ENCODE data around the gene TMEM121B. TPM values are rescaled to one million over a fixed set of nuclear protein-coding genes. Genes with fewer than 3 reads are reported as not detected.

TMEM121B gene
- total and polyA plus RNA-seq, 2 donors (not counting 1 experiment from before 2014, with no cell fraction given), result 0.12 TPM; not detected in 1

DNA sequence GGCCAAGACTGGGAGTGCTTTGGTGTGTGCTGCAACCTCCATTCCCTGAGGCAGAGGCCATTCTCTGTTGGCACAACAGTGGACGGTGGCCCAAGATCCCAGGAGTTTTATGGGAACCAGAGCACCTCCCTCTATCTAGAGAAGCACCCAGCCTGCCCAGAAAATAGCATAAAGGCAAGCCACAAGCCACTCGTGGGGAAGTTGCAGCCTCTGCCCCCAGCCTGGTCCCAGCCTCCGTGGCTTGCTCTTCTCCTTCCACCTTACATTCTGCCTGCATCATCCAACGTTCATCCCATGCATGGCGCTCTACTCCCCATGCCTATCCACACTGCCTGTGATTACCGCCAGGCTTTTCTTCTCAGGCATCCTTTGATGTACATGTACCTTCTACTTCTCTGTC, 20.5 kb downstream of the TMEM121B start:
- peaks cover 1 to 61% of the 10 kb centered on the region in 2 experiments for H3K36me3 ChIP-seq (replicated peaks in 1 of 2; ENCODE audit: control extremely low read depth in 1 of 2, control insufficient read depth in 1 of 2, extremely low read depth in 1 of 2, insufficient read depth in 2 of 2, low read length in 1 of 2)
- ATAC-seq (ENCODE audit: low read depth) (no peak), DNase-seq (no peak)
- TF ChIP-seq, protein P1, sequence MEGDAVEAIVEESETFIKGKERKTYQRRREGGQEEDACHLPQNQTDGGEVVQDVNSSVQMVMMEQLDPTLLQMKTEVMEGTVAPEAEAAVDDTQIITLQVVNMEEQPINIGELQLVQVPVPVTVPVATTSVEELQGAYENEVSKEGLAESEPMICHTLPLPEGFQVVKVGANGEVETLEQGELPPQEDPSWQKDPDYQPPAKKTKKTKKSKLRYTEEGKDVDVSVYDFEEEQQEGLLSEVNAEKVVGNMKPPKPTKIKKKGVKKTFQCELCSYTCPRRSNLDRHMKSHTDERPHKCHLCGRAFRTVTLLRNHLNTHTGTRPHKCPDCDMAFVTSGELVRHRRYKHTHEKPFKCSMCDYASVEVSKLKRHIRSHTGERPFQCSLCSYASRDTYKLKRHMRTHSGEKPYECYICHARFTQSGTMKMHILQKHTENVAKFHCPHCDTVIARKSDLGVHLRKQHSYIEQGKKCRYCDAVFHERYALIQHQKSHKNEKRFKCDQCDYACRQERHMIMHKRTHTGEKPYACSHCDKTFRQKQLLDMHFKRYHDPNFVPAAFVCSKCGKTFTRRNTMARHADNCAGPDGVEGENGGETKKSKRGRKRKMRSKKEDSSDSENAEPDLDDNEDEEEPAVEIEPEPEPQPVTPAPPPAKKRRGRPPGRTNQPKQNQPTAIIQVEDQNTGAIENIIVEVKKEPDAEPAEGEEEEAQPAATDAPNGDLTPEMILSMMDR (IDR thresholded peaks at IDR 0.05), result no peak
- no peak for TF ChIP-seq EZH2 (IDR thresholded peaks at IDR 0.05; ENCODE audit: borderline replicate concordance, insufficient read depth, low read depth, low read length, poor library complexity, severe bottlenecking)
- ChIA-PET CTCF (interaction anchor here (1.1 kb wide), 1 partner anchor 27 kb away, joined by 3 read pairs; no protein-coding TSS in a partner anchor), POLR2A (no interaction called here)
- H3K4me3 ChIP-seq (ENCODE audit: control extremely low read depth in 1 of 5, extremely low read depth in 1 of 5, insufficient read depth in 1 of 5, low read depth in 2 of 5, low read length in 4 of 5), result no peak overlapping the region
- WGBS (ENCODE audit: insufficient coverage), result 65% methylated on average over 5 of the region's 6 CpGs
- H3K9ac ChIP-seq (ENCODE audit: low read length), result no peak overlapping the region
- intact Hi-C loops (cut with micrococcal nuclease), result no loop called here
- H3K4me2 ChIP-seq (replicated peaks; ENCODE audit: low read depth, low read length, poor library complexity, severe bottlenecking), result no peak overlapping the region
- H3K27me3 Mint-ChIP-seq, result no peaks in the 10 kb centered on the region
- no peak overlapping the region for H3K4me3 Mint-ChIP-seq
- H3K27ac Mint-ChIP-seq, result no peak overlapping the region
- H3K27ac ChIP-seq (ENCODE audit: low read length in 2 of 2), result no peak overlapping the region
- H3K9me3 Mint-ChIP-seq (ENCODE audit: insufficient read depth), result no peaks in the 10 kb centered on the region
- H3K27me3 ChIP-seq (replicated peaks in 1 of 4; ENCODE audit: control extremely low read depth in 1 of 4, control insufficient read depth in 3 of 4, insufficient read depth in 4 of 4, low read length in 3 of 4), result no peaks in the 10 kb centered on the region
- H4K20me1 ChIP-seq (ENCODE audit: control insufficient read depth, insufficient read depth, low read length, poor library complexity, severe bottlenecking), result peaks cover 31% of the 10 kb centered on the region
- no peaks in the 10 kb centered on the region for H3K9me3 ChIP-seq (ENCODE audit: control extremely low read depth in 1 of 3, control insufficient read depth in 2 of 3, insufficient read depth in 1 of 3, low read length in 2 of 3)
- no peak overlapping the region for H2AFZ ChIP-seq (ENCODE audit: insufficient read depth, low read depth, low read length, poor library complexity, severe bottlenecking)
- peaks cover 23 to 26% of the 10 kb centered on the region in 2 donors for H3K4me1 ChIP-seq (ENCODE audit: control insufficient read depth in 2 of 2, insufficient read depth in 2 of 2, low read length in 2 of 2)
- peaks cover 25% of the 10 kb centered on the region for H3K4me1 Mint-ChIP-seq
- peaks cover 11% of the 10 kb centered on the region for H3K79me2 ChIP-seq (ENCODE audit: control insufficient read depth, insufficient read depth, low read length)

DNA sequence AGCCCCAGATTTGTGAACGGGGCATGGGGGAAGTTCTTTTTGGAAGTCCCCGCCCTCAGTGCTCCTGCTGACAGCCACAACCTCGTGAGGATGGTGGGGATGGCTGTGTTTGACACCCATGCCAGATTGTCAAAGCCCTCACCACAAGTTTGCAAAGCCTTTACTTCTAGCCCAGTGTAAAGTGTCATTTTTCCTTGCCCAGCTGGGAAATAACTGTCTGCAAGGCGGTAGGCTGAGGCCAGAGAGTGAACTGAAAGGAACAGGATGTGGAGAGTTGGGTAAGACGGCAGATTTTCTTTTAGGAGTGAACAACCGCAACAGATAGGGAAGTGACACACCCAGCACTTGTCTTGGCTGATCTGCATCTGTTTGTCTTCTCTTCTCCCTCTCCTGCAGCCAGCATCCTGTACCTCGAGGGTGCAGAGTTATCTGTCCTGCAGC, 22.8 kb downstream of the TMEM121B start:
- TF ChIP-seq EZH2 (IDR thresholded peaks at IDR 0.05; ENCODE audit: borderline replicate concordance, insufficient read depth, low read depth, low read length, poor library complexity, severe bottlenecking), result no peak
- TF ChIP-seq, protein P1 (IDR thresholded peaks at IDR 0.05), result no peak
- no peaks in the 10 kb centered on the region for H3K27me3 Mint-ChIP-seq
- Histone ChIP-seq H3K36me3 (replicated peaks in 1 of 2; ENCODE audit: control extremely low read depth in 1 of 2, control insufficient read depth in 1 of 2, extremely low read depth in 1 of 2, insufficient read depth in 2 of 2, low read length in 1 of 2) (peaks cover 1 to 46% of the 10 kb centered on the region in 2 experiments), H3K9ac (ENCODE audit: low read length) (no peak overlapping the region), H3K79me2 (ENCODE audit: control insufficient read depth, insufficient read depth, low read length) (peaks cover 27% of the 10 kb centered on the region), H4K20me1 (ENCODE audit: control insufficient read depth, insufficient read depth, low read length, poor library complexity, severe bottlenecking) (peaks cover 32% of the 10 kb centered on the region), H3K4me2 (replicated peaks; ENCODE audit: low read depth, low read length, poor library complexity, severe bottlenecking) (peak overlapping the region; percentile 42), H3K4me3 (ENCODE audit: control extremely low read depth in 1 of 5, extremely low read depth in 1 of 5, insufficient read depth in 1 of 5, low read depth in 2 of 5, low read length in 4 of 5) (no peak overlapping the region), H3K27ac (ENCODE audit: low read length in 2 of 2) (no peak overlapping the region), H3K27me3 (replicated peaks in 1 of 4; ENCODE audit: control extremely low read depth in 1 of 4, control insufficient read depth in 3 of 4, insufficient read depth in 4 of 4, low read length in 3 of 4) (no peaks in the 10 kb centered on the region), H3K9me3 (ENCODE audit: control extremely low read depth in 1 of 3, control insufficient read depth in 2 of 3, insufficient read depth in 1 of 3, low read length in 2 of 3) (no peaks in the 10 kb centered on the region), H3K4me1 (ENCODE audit: control insufficient read depth in 2 of 2, insufficient read depth in 2 of 2, low read length in 2 of 2) (peaks cover 23 to 26% of the 10 kb centered on the region in 2 donors), H2AFZ (ENCODE audit: insufficient read depth, low read depth, low read length, poor library complexity, severe bottlenecking) (no peak overlapping the region)
- peak overlapping the region; percentile 46 for H3K27ac Mint-ChIP-seq
- ChIA-PET POLR2A (no interaction called here), CTCF (interaction anchor here (0.6 kb wide), 1 partner anchor 37 kb away, joined by 3 read pairs; no protein-coding TSS in a partner anchor)
- intact Hi-C loops (cut with micrococcal nuclease), result no loop called here
- 3% methylated on average over 5 of the region's 7 CpGs for WGBS (ENCODE audit: insufficient coverage)
- DNase-seq, result peak; percentile 40
- no peaks in the 10 kb centered on the region for H3K9me3 Mint-ChIP-seq (ENCODE audit: insufficient read depth)
- H3K4me1 Mint-ChIP-seq, result peaks cover 25% of the 10 kb centered on the region
- H3K4me3 Mint-ChIP-seq, result peak overlapping the region; percentile 47
- peak; percentile 41 for ATAC-seq (ENCODE audit: low read depth)
